Left colon (tissue), 2 donors: Measurements from ENCODE around the gene EPS8L2. TPM values are rescaled to one million over a fixed set of nuclear protein-coding genes. Genes with fewer than 3 reads are reported as not detected.

Source experiments
- ATAC-seq: fragments of 200-7000 bp; cut with Tn5 transposase; one replicate; pipeline ENCODE4 v1.9.1; 2020; ENCODE audit warnings: mild to moderate bottlenecking, moderate library complexity
- DNase-seq, 2 donors: peaks; one replicate each; pipeline ENCODE4 v3.0.0-alpha.2; 2020
- intact Hi-C, 2 donors: fragments of 100-400 bp; cut with DNase I in 1 of 2; cut with micrococcal nuclease in 1 of 2; formaldehyde crosslinking; loops; one replicate each; pipeline versions ENCODE4 v1.11.2 to v1.14.0; 2022; cut with DNase I, micrococcal nuclease
- long read RNA-seq: library from polyadenylated mRNA; unstranded; transcript quantifications from one replicate; pipeline ENCODE4 v2.0.0, GENCODE V29; 2021
- total RNA-seq, 2 donors: library from RNA; stranded (reverse); fragmentation: NEBNext Ultra II Directional; extraction: Animal tissue kit (Norgen Biotek cat#: 25700); gene quantifications; one replicate each; pipeline ENCODE4 v1.2.1, GENCODE V29; 2021
- donor health status: DM: no; HTN: no; CAD: no.
- donor health status: DM: yes; HTN: yes; CAD: no.

Gene EPS8L2
- 100 to 1,000 TPM; 248 to 294 TPM for total RNA-seq
- long read RNA-seq, transcript EPS8L2-220 (9 exons, 2,304 nt): minor isoform, 10 of 225 reads
- long read RNA-seq, transcript EPS8L2-231 (21 exons, 3,188 nt): minor isoform, 5 of 225 reads
- long read RNA-seq, transcript EPS8L2-201 (21 exons, 3,148 nt): major isoform, 70 of 225 reads
- long read RNA-seq, partial matches to known transcripts: 89 of 225 reads
- long read RNA-seq, other reads (novel, unspliced or antisense): 44 of 225 reads

DNA sequence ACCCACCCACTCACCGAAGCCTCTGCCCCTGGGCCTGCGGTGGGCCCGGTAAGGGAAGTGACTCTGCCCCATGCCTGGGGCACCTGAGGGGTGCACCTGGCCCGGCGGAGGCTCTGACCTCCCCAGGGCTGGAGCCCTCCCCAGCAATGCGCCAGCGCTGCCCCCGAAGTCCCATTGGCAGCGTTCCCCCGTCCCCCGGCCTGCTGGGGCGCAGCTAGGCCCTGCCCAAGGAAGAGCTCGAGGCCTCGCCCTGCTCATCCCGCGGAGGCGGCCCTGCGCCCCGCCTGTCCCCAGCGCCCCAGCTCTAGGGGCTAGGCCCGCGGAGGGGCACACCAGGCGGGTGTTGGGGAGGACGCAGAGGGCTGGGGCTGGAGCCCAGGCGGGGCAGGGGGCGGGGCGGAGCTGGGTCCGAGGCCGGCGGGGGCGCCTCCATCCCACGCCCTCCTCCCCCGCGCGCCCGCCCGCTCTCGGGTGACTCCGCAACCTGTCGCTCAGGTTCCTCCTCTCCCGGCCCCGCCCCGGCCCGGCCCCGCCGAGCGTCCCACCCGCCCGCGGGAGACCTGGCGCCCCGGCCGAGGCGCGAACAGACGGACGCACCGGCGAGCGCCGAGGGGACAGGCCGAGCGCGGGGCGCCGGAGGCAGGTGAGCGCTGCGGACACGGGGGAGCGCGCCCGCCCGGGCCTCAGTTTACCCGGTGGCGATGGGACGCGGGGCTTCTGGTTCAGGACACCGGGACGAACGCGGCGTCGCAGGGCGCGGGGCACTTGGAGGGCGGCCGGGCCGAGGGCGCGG, at the start of gene EPS8L2:
TSS of gene EPS8L2 (plus strand) at position 586 of the 793 bp plus-strand sequence. CDS start 3,177 bp downstream, outside the sequence.
- DNase-seq: peak; percentile 85 to 89
- intact Hi-C loops: no loop called here
- ATAC-seq: peak; percentile 56

DNA sequence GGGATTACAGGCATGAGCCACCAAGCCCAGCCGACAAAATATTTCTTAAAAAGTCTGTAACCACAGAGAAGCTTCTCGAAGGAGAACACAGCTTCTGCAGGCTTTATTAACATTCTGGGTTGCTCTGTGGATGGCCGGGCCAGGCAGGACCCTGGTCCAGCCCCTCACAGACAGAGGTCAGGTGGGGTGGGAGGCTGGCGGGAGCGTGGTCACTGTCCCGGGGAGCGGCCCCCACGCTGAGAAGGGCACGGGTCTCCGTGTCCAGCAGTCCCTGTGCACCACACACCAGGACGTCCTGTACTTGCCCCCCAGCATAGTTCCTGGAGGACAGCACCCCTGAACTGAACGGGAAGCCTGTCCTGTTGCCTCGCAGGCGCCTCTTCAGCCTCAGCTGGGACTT, 49.6 kb upstream of the EPS8L2 start:
- ATAC-seq (no peak), DNase-seq (no peak)
- intact Hi-C loops: no loop called here

DNA sequence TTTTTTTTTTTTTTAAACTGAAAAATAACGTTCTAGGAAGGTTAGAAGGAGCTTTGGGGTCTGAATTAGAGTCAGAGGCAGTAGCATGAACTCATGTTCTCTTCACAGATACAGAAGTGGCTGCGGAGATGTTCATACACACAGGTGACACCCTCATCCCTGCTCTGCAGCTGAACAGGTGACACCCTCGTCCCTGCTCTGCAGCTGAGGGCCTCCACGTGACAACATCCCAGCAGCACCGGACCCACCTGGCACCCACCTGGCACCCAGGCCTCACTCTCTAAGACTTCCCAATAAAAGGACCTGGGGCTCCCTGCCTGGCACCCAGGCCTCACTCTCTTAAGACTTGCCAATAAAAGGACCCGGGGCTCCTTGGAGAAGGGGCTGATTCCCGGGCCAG, 49.2 kb upstream of the EPS8L2 start:
- no peak for DNase-seq
- intact Hi-C loops: no loop called here
- no peak for ATAC-seq

GRCh38 chr11:657691-658126, 48.3 kb upstream of the EPS8L2 start:
- DNase-seq (no peak), ATAC-seq (peak; percentile 73)
- intact Hi-C loops: no loop called here

DNA sequence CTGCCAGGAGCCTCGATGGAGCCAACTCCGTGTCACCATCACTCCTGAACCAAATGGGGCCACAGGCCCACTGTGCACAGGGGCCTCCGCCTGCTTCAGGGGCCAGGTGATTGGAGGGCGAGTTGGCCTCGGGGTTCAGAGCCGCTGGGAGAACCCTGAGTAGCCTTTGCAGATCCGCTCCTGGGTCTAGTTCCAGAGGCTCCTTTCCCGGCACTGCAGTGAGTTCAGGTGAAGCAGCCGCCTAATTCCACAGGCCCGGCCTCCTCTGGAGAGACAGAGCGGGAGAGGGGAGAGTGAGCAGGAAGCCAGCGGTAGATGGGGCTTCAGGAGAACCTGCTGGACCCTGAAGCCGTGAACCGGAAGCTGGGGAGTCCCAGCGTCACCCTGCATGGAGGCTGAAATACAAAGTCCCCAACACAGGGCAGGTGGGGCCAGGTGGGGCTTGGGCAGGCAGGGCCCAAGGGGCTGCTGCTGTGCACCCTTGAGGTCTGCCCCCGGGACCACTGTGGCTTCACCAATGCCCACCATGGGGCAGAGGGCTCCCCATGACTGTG, 46.4 kb upstream of the EPS8L2 start:
- intact Hi-C loops: loop anchor here in 1 of 2 donors (10.0 kb wide), 1 partner anchor 65 kb away; no protein-coding TSS in a partner anchor
- DNase-seq (no peak), ATAC-seq (no peak)

GRCh38 chr11:660281-660680, 45.8 kb upstream of the EPS8L2 start:
- intact Hi-C loops: loop anchor here in 1 of 2 donors (10.0 kb wide), 1 partner anchor 65 kb away; no protein-coding TSS in a partner anchor
- DNase-seq (no peak), ATAC-seq (no peak)

GRCh38 chr11:660681-661444, 45.2 kb upstream of the EPS8L2 start:
- DNase-seq (no peak), ATAC-seq (no peak)
- intact Hi-C loops: loop anchor here in 1 of 2 donors (10.0 kb wide), 1 partner anchor 64 kb away; no protein-coding TSS in a partner anchor

DNA sequence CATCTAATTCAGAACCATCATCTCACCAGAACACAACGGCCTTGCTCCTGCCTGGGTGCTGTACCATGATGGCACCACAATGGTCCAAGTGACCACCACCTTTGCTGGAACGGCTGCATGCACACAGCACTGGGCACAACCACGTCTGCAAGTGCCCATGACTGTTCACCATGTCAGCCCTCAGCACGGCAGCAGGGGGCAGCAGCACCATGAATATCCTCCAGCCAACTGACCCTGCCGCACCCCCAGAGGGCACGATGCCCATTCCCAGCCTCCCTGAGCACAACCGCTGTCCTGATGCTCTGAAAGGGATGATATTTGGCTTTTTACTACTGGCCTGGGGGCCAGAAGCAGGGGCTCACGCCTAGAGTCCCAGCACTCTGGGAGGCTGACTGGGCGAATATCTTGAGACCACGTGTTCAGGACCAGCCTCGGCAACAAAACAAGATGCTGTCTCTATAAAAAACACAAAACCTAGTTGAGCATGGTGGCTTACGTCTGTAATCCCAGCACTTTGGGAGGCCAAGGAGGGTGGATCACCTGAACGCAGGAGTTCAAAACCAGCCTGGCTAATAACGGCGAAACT, 43.2 kb upstream of the EPS8L2 start:
- ATAC-seq: peak; percentile 92
- peak; percentile 58 to 84 for DNase-seq
- intact Hi-C loops: loop anchor here in 1 of 2 donors (10.0 kb wide), 1 partner anchor 62 kb away; no protein-coding TSS in a partner anchor

DNA sequence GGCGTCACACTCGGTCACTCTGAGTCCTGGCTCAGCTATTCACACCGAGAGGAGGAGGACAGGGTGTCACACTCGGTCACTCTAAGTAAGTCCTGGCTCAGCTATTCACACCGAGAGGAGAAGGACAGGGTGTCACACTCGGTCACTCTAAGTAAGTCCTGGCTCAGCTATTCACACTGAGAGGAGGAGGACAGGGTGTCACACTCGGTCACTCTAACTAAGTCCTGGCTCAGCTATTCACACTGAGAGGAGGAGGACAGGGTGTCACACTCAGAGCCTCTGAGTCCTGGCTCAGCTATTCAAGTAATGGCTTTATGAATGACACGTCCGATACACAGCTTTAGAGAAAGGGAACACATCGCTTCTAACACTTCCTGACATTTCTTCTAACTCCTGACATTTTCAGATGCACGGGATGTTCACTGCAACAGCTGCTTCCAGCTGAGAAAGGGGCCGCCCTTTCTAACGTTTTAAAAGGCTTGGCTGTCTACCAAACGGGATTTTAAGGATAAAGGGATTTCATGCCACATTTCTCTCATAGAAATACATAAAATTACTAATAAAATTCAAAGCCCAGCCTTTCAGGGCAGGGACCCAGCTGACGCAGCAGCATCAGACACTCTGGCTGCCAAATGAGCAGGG, 40.8 kb upstream of the EPS8L2 start:
- intact Hi-C loops: loop anchor here in 1 of 2 donors (10.0 kb wide), 1 partner anchor 60 kb away; no protein-coding TSS in a partner anchor
- no peak for ATAC-seq
- no peak for DNase-seq

DNA sequence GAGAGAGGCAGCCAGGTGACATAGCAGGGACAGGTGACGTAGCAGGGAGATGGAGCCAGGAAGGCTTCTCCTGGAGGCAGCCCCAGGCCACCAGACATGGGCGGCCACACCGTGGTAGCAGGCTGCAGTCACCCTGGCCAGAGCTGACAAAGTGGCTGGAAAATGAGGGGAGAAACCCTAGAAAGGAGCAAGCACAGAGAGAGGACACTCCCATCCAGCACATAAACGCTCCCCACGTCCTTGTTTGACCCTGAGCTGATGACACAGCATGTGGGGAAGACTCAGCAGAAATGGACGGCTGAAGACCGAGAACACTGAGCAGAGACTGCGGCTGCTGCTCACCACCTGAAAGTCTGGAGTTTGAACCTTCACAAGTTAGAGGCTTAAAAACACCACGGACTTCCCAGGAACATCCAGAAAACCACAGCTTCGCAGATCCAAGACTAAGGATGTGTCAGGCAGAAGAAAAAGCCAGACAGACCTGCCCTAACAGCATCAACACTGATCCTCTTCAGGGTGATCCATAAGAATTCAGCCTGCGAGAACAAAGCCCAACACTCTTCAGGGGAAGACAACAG, 40.2 kb upstream of the EPS8L2 start:
- no peak for DNase-seq
- no peak for ATAC-seq
- intact Hi-C loops: loop anchor here in 1 of 2 donors (10.0 kb wide), 1 partner anchor 59 kb away; no protein-coding TSS in a partner anchor

GRCh38 chr11:673866-674265, 32.2 kb upstream of the EPS8L2 start:
- intact Hi-C loops: no loop called here
- DNase-seq (no peak), ATAC-seq (no peak)

DNA sequence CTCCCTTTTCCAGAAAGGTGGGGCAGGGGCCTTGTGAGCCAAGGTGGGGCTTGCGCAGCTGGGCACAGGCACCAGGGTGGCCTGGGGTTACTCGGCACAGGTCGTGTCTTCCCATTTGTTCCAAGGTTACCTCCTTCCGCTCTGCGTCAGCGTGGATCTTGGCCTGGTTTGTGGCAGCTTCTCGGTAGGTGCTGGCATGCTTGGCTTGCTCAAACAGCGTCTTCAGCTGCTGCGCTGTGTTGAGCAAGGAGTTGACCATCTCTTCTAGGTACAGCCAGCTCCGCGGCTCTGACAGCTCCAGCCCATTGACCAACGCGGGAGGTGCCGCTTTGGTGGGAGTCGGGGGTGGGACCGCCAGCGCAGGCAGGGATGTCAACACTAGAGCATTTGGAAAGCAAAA, 31.6 kb upstream of the EPS8L2 start:
- intact Hi-C loops: no loop called here
- ATAC-seq (no peak), DNase-seq (no peak)

DNA sequence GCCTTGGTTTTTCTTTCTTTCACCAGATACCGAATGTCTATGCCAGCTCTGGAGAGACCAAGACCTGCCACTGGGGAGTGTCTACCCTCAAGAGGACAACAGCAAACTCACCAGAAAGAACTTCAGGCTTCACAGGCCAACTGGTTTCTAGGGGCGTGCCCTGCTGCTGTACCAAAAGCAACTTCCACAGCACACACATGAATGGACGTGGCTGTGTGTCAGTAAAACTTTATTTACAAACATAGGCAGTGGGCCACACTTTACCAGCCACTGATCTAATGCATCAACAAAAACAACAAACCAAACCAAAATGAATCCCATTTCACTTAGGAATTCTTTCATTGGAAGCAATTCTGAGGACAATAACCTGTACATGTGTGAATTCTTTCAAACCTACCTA, 27.7 kb upstream of the EPS8L2 start:
- intact Hi-C loops: no loop called here
- no peak for ATAC-seq
- DNase-seq: no peak

DNA sequence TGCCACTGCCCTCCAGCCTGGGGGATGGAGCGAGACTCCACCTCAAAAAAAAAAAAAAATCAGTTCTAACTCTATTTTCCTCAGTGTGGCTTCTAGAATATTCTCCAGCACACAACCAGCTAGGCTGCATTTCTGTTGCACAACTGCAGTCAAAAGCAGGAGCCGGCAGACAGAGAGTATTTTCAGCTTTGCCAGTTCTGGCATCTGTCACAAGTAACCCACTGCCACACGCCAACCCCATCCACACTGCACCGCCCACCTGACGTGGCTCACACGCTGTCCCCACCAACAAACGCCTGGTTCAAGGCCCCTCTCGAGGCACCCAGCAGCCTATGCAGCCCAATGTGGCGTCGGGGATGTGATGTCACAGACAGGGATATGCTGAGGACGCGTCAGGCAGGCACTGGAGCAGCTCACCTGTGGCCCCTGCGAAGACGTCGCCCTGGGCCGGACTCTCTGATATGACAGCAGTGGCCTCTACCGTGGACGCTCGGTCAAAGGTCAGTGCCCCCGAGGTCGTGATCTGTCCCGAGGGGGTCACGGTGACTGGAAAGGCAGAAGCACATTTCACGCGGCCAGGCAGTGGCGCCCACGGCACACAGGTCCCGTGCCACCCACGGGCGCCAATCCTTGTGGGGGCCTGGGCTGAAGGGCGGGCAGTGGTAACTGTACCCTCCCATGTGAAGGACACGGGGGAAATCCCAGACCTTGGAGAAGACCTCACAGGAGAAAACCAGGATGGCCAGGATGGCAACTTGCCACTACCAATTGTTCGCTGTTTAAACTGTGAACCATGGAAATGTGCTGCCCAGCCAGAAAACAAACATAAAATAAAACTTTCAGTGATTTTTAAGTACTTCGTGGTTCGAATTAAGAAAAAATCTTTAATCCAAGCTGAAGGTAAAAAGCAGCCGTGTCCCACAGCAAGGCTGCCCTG, 26.5 kb upstream of the EPS8L2 start:
- no peak for DNase-seq
- no peak for ATAC-seq
- intact Hi-C loops: no loop called here

DNA sequence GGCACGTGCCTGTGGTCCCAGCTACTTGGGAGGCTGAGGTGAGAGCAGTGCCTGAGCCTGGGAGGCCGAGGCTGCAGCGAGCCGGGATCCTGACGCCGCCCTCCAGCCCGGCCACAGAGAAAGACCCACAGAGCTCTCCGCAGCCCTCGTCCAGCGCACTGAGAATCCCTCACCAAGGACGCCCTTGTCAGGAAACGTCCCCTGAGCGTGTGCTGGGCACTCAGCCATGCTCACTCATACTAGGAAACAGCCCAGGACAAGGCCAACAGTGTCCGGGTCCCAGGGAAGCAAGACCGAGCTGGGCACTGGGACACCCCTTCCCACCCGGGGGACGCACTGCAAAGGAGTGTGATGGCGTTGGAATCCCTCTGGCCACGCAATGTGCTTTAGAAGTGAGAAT, 25.6 kb upstream of the EPS8L2 start:
- intact Hi-C loops: no loop called here
- no peak for ATAC-seq
- DNase-seq: no peak

DNA sequence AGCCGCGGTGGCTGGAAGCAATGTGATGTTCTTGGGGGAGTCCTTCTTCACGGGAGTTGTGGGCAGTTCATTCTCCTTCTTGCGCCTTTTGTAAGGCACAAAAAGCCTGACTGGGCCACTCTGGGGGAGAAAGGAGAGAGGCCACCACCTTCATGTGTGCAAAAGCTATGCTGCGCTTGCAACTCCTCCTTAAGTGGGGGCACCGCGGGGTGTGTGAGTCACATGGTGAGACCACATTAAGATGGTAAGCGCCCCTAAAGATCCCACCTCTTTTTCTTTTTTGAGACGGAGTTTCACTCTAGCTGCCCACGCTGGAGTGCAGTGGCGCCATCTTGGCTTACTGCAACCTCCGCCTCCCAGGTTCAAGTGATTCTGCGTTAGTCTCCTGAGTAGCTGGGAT, 25.1 kb upstream of the EPS8L2 start:
- DNase-seq (no peak), ATAC-seq (no peak)
- intact Hi-C loops: no loop called here
